Cardiac muscle cell (in vitro differentiated cells and primary cell): ENCODE results near the gene MAIP1. TPM values are rescaled to one million over a fixed set of nuclear protein-coding genes. Genes with fewer than 3 reads are reported as not detected.
A peak's percentile ranks its signal among the peaks of the same experiment; 100 is the strongest.

ENCODE experiments used
- DNase-seq, 2 donors: peaks; one replicate each; pipeline versions ENCODE4 v3.0.0 to v3.0.0-alpha.2; 2010 to 2017; ENCODE audit warnings: low read depth in 1 of 2, low spot score in 1 of 2
- H3K27ac ChIP-seq: fragments of 200-600 bp; sonication (generic); 2 replicates; pipeline ENCODE4 v1.5.1; 2016
- H3K27me3 ChIP-seq: fragments of 200-600 bp; sonication (generic); 2 replicates; pipeline ENCODE4 v1.6.0; 2016; ENCODE audit warnings: control low read depth
- H3K36me3 ChIP-seq: fragments of 200-600 bp; sonication (generic); 2 replicates; pipeline ENCODE4 v1.5.1; 2016; ENCODE audit warnings: control low read depth
- H3K4me1 ChIP-seq: fragments of 200-600 bp; sonication (generic); 2 replicates; pipeline ENCODE4 v1.8.1; 2017; ENCODE audit warnings: low read depth, mild to moderate bottlenecking, mixed run types
- H3K4me3 ChIP-seq: fragments of 200-600 bp; sonication (generic); 2 replicates; pipeline ENCODE4 v1.5.1; 2016; ENCODE audit warnings: mild to moderate bottlenecking
- H3K9me3 ChIP-seq: fragments of 200-600 bp; sonication (generic); 2 replicates; pipeline ENCODE4 v1.5.1; 2017; ENCODE audit warnings: low read depth, mild to moderate bottlenecking, control low read depth
- CTCF ChIP-seq: IDR thresholded peaks from 2 replicates; pipeline ENCODE4 v1.5.1; 2012; ENCODE audit warnings: low read depth, mild to moderate bottlenecking, low read length
- polyA plus RNA-seq: library from polyadenylated mRNA; unstranded; fragments of >200 nt; fragmentation: Nextera tagmentation; extraction: Ambion mirVana; gene quantifications from 2 replicates; pipeline ENCODE4 v1.2.1, GENCODE V29; 2016
- total RNA-seq: library from RNA; depleted of rRNA; stranded (reverse); fragments of >200 nt; gene quantifications from 2 replicates; pipeline ENCODE4 v1.2.3, GENCODE V29; 2016

MAIP1 gene
- total and polyA plus RNA-seq, 2 experiments from 2014 or later = 28.3 to 33.7 TPM

DNA sequence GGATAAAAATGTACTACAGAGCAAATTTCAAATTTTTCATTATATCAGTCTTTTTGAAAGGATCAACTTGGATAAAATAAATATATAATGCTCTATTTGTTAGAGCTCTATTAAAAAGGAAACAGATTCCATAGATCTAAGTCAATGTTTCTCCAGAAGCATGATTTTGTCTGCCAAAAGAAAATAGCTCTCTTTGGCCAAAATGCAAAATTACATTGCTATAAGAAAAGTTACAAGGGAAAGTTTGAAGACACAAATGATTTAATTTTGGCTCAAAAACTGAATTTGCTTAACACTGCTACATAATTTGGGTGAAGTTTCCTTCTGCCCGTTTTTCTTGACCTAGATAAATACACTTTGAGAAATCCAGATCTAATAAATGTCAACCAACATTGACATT lies 28.6 kb upstream of the MAIP1 start:
- no peaks in the 10 kb centered on the region for H3K27me3 ChIP-seq
- H3K4me3 ChIP-seq = no peak overlapping the region
- H3K27ac ChIP-seq = no peak overlapping the region
- no peaks in the 10 kb centered on the region for H3K4me1 ChIP-seq
- no peak for TF ChIP-seq CTCF
- H3K9me3 ChIP-seq = no peaks in the 10 kb centered on the region
- DNase-seq = no peak
- peaks cover 17% of the 10 kb centered on the region for H3K36me3 ChIP-seq

DNA sequence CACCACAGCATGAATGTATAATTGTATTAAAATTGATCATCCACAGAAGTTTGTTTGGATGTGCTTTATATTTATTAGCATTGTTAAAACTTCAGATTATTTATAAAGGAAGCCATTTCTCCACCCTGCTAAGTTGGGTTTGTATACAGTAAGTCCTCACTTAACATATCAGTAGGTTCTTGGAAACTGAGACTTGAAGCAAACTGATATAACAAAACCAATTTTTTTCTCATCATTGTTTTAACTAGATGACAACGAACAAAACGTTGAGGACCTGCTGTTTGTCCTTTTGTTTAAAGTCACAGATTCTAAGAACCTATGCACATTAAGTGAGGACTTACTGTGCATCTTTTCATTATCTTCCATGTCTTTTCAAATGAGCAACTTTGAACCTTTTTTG lies 27.2 kb upstream of the MAIP1 start:
- no peaks in the 10 kb centered on the region for H3K9me3 ChIP-seq
- DNase-seq = no peak
- H3K36me3 ChIP-seq = peaks cover 29% of the 10 kb centered on the region
- no peaks in the 10 kb centered on the region for H3K4me1 ChIP-seq
- no peak for TF ChIP-seq CTCF
- H3K27me3 ChIP-seq = no peaks in the 10 kb centered on the region
- H3K27ac ChIP-seq = peak overlapping the region; percentile 19
- H3K4me3 ChIP-seq = no peak overlapping the region

- H3K27ac ChIP-seq = peak overlapping the region; percentile 19
Measured at GRCh38 chr2:199928626-199929025, 26.8 kb upstream of the MAIP1 start.

DNA sequence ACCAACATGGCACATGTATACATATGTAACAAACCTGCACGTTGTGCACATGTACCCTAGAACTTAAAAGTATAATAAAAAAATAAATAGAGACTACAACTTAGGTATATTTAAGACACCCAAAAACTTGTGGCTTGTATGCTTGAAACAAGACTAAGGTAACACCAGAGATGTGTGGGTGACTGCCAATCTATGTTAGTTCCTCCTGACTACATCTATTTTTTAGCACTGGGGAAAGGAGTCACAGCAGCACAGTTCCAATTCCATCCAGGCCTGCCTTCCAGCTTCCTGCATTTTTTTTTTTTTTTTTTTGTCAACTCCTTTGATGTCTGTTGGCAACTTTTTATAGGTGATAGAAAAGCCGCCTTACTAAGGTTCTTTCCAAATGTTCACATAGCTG lies 26.1 kb upstream of the MAIP1 start:
- H3K9me3 ChIP-seq = no peaks in the 10 kb centered on the region
- no peak overlapping the region for H3K27ac ChIP-seq
- no peaks in the 10 kb centered on the region for H3K27me3 ChIP-seq
- peaks cover 30% of the 10 kb centered on the region for H3K36me3 ChIP-seq
- H3K4me3 ChIP-seq = no peak overlapping the region
- H3K4me1 ChIP-seq = no peaks in the 10 kb centered on the region
- DNase-seq = no peak
- no peak for TF ChIP-seq CTCF

More at GRCh38 chr2:199928626-199929025, 26.8 kb upstream of the MAIP1 start:
- Histone ChIP-seq H3K27me3 (no peaks in the 10 kb centered on the region), H3K4me3 (no peak overlapping the region), H3K9me3 (no peaks in the 10 kb centered on the region), H3K4me1 (no peaks in the 10 kb centered on the region), H3K36me3 (peaks cover 30% of the 10 kb centered on the region)
- TF ChIP-seq CTCF = no peak
- no peak for DNase-seq

GRCh38 chr2:199932312-199932855 lies 23.0 kb upstream of the MAIP1 start:
- Histone ChIP-seq H3K27me3 (no peaks in the 10 kb centered on the region), H3K4me3 (no peak overlapping the region), H3K27ac (no peak overlapping the region), H3K9me3 (no peaks in the 10 kb centered on the region), H3K4me1 (no peaks in the 10 kb centered on the region), H3K36me3 (peaks cover 44% of the 10 kb centered on the region)
- no peak for TF ChIP-seq CTCF
- peak in 1 of 2 donors; percentile 18 for DNase-seq

- Histone ChIP-seq H3K9me3 (no peaks in the 10 kb centered on the region), H3K36me3 (peaks cover 48% of the 10 kb centered on the region), H3K4me1 (no peaks in the 10 kb centered on the region), H3K4me3 (no peak overlapping the region), H3K27ac (no peak overlapping the region), H3K27me3 (no peaks in the 10 kb centered on the region)
- DNase-seq = no peak
- no peak for TF ChIP-seq CTCF
Measured at GRCh38 chr2:199933466-199933865, 21.9 kb upstream of the MAIP1 start.
